Common myeloid progenitor, CD34-positive (primary cell): ENCODE measurements around the gene RNF114.
A peak's percentile ranks its signal among the peaks of the same experiment; 100 is the strongest.

Experiments
- CTCF ChIA-PET: fragments of 350-600 bp; sonication (Branson Sonifier 250); formaldehyde crosslinking; loops from one replicate; lab custom pipeline; 2021; ENCODE audit warnings: antibody characterized with exemption; lab: Charles Lee
- POLR2A ChIA-PET: fragments of 350-600 bp; sonication (Branson Sonifier 250); formaldehyde crosslinking; loops from one replicate; lab custom pipeline; 2021; ENCODE audit warnings: antibody characterized with exemption; lab: Charles Lee
- DNase-seq, 3 donors: peaks; one replicate each; pipeline versions ENCODE4 v3.0.0 to v3.0.0-alpha.2; 2013
- H3K27ac ChIP-seq, 2 experiments: 1 replicate in 1 of 2; 2 replicates in 1 of 2; pipeline ENCODE4 v1.7.0; 2013; ENCODE audit warnings: inconsistent platforms in 2 of 2, low read length in 2 of 2, mild to moderate bottlenecking in 2 of 2, low read depth in 1 of 2, moderate library complexity in 1 of 2; ENCODE audit not compliant: severe bottlenecking in 2 of 2, insufficient read depth in 1 of 2, poor library complexity in 1 of 2
- H3K27me3 ChIP-seq, 5 experiments: replicated peaks in 2 of 5; 1 replicate in 3 of 5; 2 replicates in 2 of 5; pipeline versions ENCODE4 v1.6.1 to v1.7.0; 2013; ENCODE audit warnings: low read length in 4 of 5, mild to moderate bottlenecking in 2 of 5, moderate library complexity in 2 of 5, inconsistent platforms in 1 of 5; ENCODE audit not compliant: insufficient read depth in 5 of 5, control insufficient read depth in 4 of 5
- H3K36me3 ChIP-seq, 4 experiments: 1 replicate in 2 of 4; 2 replicates in 2 of 4; pipeline versions ENCODE4 v1.6.1 to v1.7.0; 2013; ENCODE audit warnings: low read length in 3 of 4, control low read depth in 1 of 4, mild to moderate bottlenecking in 1 of 4; ENCODE audit not compliant: control insufficient read depth in 4 of 4, insufficient read depth in 4 of 4
- H3K4me1 ChIP-seq, 4 experiments: 1 replicate in 3 of 4; 2 replicates in 1 of 4; pipeline versions ENCODE4 v1.6.1 to v1.7.1; 2013; ENCODE audit warnings: low read length in 3 of 4, mild to moderate bottlenecking in 3 of 4, control low read depth in 1 of 4, inconsistent platforms in 1 of 4, moderate library complexity in 1 of 4; ENCODE audit not compliant: control insufficient read depth in 4 of 4, insufficient read depth in 4 of 4; ENCODE audit errors: control extremely low read depth in 1 of 4
- H3K4me3 ChIP-seq, 7 experiments: 1 replicate in 4 of 7; 2 replicates in 3 of 7; pipeline versions ENCODE4 v1.5.1 to v1.7.0; 2013; ENCODE audit warnings: mild to moderate bottlenecking in 7 of 7, low read length in 6 of 7, moderate library complexity in 6 of 7, inconsistent platforms in 2 of 7, low read depth in 2 of 7, control low read depth in 1 of 7; ENCODE audit not compliant: insufficient read depth in 4 of 7, control insufficient read depth in 1 of 7; ENCODE audit errors: extremely low read depth in 1 of 7
- H3K9me3 ChIP-seq, 5 experiments: 1 replicate in 4 of 5; 2 replicates in 1 of 5; pipeline versions ENCODE4 v1.6.1 to v1.7.1; 2013; ENCODE audit warnings: low read length in 4 of 5, mild to moderate bottlenecking in 2 of 5, inconsistent platforms in 1 of 5, low read depth in 1 of 5, moderate library complexity in 1 of 5; ENCODE audit not compliant: control insufficient read depth in 4 of 5, insufficient read depth in 2 of 5; ENCODE audit errors: control extremely low read depth in 1 of 5
- whole genome bisulfite sequencing: methylation state at CpG from one replicate; pipeline ENCODE4 v1.1.5; 2013; ENCODE audit not compliant: insufficient coverage; 5-methylcytosine and 5-hydroxymethylcytosine counted together

RNF114 gene

DNA sequence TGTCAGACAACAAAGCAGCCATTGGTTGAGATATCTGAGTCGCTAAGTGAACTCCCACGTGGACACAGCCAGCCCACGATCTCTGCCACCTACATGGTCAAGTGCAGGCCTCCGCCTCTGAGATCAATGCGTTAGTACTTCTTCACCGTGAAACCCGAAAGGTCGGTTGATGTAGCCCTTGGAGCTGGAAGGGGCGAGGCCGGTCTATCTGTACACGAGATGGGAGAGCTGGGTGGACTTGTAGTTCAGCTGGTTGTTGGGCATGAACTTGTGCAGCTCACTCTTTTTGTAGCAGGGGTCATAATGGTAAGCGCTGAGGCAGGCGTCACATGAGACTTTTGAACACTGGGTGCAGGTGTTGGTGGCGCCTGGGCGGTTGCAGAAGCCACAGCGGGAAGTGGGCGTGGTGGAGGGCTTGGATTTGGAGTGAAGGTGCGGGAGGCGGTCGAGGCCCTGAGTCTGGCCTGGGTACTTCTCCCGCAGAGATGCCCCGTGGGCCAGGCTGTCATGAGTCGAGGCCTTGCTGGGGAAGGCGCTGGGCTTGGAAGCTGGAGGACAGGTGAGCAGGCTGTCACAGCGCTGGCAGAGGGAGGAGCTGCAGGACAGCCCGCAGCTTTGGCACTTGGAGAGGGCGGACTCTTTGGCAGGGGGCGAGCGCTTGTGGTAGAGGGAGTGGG, 30.6 kb upstream of the RNF114 start:
- no peak for DNase-seq
- Histone ChIP-seq H3K36me3 (peaks cover 5 to 59% (median 49%) of the 10 kb centered on the region in 4 experiments), H3K9me3 (no peaks in the 10 kb centered on the region), H3K27me3 (no peaks in the 10 kb centered on the region), H3K4me1 (no peaks in the 10 kb centered on the region), H3K27ac (no peak overlapping the region), H3K4me3 (no peak overlapping the region)
- CTCF ChIA-PET: interaction anchor here (2.0 to 3.1 kb wide), 2 partner anchors 9 to 18 kb away, joined by 11 to 15 read pairs; no protein-coding TSS in a partner anchor
- 96% methylated on average over 27 of the region's 29 CpGs for WGBS
- POLR2A ChIA-PET: no interaction called here

DNA sequence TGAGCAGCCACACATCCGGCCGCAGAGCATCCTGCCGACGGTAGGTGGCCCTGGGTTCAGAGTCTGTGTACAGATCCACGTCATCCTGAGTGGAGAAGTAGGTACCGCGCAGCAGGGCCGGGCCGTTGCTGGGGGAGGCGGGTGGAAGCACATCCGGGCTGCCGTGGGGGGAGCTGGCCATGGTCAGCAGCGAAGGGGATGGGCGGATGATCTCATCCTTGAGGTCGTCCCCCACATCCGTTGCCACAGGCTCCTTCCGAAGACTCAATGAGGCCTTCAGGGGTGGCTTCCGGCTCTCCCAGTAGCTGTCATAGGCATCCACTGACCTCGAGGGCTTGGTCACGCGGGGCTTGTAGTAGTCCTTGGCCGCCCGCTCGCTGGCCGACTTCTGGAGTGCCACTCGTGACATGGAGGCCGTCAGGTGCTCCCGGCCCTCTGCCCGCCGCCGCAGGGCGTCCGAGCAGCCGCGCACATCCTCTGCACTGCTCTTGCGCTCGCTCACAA, 30.0 kb upstream of the RNF114 start:
- 97% methylated on average over 37 of the region's 37 CpGs for WGBS
- DNase-seq: no peak
- Histone ChIP-seq H3K36me3 (peaks cover 5 to 59% (median 49%) of the 10 kb centered on the region in 4 experiments), H3K4me3 (no peak overlapping the region), H3K27me3 (no peaks in the 10 kb centered on the region), H3K27ac (no peak overlapping the region), H3K9me3 (no peaks in the 10 kb centered on the region), H3K4me1 (no peaks in the 10 kb centered on the region)
- ChIA-PET CTCF (interaction anchor here (1.1 kb wide), 1 partner anchor 13 kb away, joined by 4 read pairs; no protein-coding TSS in a partner anchor), POLR2A (no interaction called here)

GRCh38 chr20:49906615-49907154, 29.5 kb upstream of the RNF114 start:
- WGBS: 90% methylated on average over 15 of the region's 15 CpGs
- peaks cover 5 to 59% (median 48%) of the 10 kb centered on the region in 4 experiments for H3K36me3 ChIP-seq

DNA sequence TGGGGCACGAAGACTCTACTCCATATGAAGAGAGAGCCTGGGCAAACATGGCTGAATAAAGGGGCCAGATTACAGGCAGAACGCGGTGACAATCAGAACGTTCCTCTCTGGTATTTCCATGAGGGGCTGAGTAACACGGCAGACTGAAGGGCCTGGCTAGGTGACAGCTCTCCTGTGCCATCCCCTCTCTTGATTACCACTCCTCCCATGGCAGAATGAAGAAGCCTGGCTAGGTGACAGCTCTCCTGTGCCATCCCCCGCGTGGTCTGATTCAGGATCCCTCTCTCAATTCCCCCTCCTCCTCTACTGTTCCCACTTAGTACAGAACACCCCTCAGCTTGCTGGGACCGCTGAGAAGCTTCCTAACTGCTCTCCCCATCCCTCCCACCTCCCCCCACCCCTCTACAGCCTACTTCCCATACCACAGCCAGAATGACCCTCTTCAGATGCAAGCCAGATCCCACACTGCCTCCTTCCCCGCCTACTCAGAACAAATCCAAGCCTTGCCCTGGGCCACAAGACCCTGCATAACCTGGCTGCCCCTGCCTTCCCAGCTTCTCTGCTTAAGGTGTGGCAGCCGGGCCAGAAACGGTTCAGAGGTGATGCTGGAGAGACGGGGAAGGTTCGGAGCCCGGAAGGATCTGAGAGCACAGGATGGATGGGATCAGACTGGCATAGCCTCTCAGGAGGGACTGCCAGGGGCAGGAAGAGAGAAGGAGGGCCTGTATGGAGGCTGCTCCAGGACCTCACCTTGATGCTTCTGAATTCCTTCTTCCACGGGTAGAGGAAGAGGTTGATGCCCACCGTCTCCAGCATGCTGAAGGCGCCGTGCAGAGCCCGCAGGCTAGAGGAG, 28.6 kb upstream of the RNF114 start:
- Histone ChIP-seq H3K27ac (no peak overlapping the region), H3K4me3 (no peak overlapping the region), H3K36me3 (peaks cover 5 to 63% (median 50%) of the 10 kb centered on the region in 4 experiments), H3K4me1 (no peaks in the 10 kb centered on the region), H3K27me3 (no peaks in the 10 kb centered on the region), H3K9me3 (no peaks in the 10 kb centered on the region)
- CTCF ChIA-PET: interaction anchor here (0.7 to 1.1 kb wide), 2 partner anchors 11 to 13 kb away, joined by 3 to 4 read pairs; no protein-coding TSS in a partner anchor
- POLR2A ChIA-PET: no interaction called here
- no peak for DNase-seq
- 92% methylated on average over 9 of the region's 19 CpGs for WGBS

More at GRCh38 chr20:49906615-49907154, 29.5 kb upstream of the RNF114 start:
- H3K4me3 ChIP-seq: no peak overlapping the region
- no peaks in the 10 kb centered on the region for H3K9me3 ChIP-seq
- H3K4me1 ChIP-seq: no peaks in the 10 kb centered on the region
- H3K27me3 ChIP-seq: no peaks in the 10 kb centered on the region
- ChIA-PET POLR2A (no interaction called here), CTCF (interaction anchor here (0.7 to 1.1 kb wide), 2 partner anchors 12 kb away, joined by 3 to 4 read pairs; no protein-coding TSS in a partner anchor)
- no peak overlapping the region for H3K27ac ChIP-seq
- DNase-seq: no peak

DNA sequence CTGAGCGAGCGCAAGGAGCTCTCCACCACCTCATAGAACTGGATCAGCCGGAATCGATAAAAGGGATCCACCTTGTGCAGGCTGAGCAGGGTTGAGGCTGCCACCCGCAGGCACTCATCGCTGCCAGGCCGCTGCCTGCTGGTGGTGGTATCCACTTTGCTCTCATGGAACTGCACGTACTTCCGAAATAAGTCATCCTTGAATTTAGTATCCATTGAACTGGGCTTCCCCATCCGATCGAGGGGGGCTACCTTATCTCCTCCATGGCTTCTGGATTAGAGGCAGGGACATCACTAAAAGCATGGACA, 28.0 kb upstream of the RNF114 start:
- H3K27ac ChIP-seq: no peak overlapping the region
- WGBS: 97% methylated on average over 9 of the region's 11 CpGs
- no peaks in the 10 kb centered on the region for H3K4me1 ChIP-seq
- H3K4me3 ChIP-seq: no peak overlapping the region
- no peaks in the 10 kb centered on the region for H3K9me3 ChIP-seq
- peaks cover 5 to 63% (median 50%) of the 10 kb centered on the region in 4 experiments for H3K36me3 ChIP-seq
- ChIA-PET CTCF (interaction anchor here (1.5 kb wide), 1 partner anchor 9 kb away, joined by 4 read pairs; no protein-coding TSS in a partner anchor), POLR2A (no interaction called here)
- no peak for DNase-seq
- H3K27me3 ChIP-seq: no peaks in the 10 kb centered on the region

GRCh38 chr20:49909499-49910339, 26.5 kb upstream of the RNF114 start:
- Histone ChIP-seq H3K27ac (peak overlapping the region in 1 of 2 experiments; percentile 9), H3K9me3 (no peaks in the 10 kb centered on the region), H3K4me1 (peaks cover 0 to 14% (median 11%) of the 10 kb centered on the region in 4 experiments), H3K36me3 (peaks cover 5 to 51% (median 39%) of the 10 kb centered on the region in 4 experiments), H3K27me3 (no peaks in the 10 kb centered on the region), H3K4me3 (no peak overlapping the region)
- POLR2A ChIA-PET: no interaction called here
- WGBS: 93% methylated on average over 27 of the region's 28 CpGs
- DNase-seq: peak in 2 of 3 donors; percentile 19 to 21
- CTCF ChIA-PET: interaction anchor here (0.7 to 1.5 kb wide), 3 partner anchors 10 to 17 kb away, joined by 3 to 4 read pairs (median 4); no protein-coding TSS in a partner anchor
